ENCODE results near the gene SPRY2.

The SPRY2 gene

GRCh38 chr13:80312012-80312704 is 28.8 kb downstream of the SPRY2 start:
- no peak for DNase-seq

- DNase-seq = no peak
Measured at GRCh38 chr13:80309926-80310325, 31.0 kb downstream of the SPRY2 start.

- DNase-seq = no peak
Measured at GRCh38 chr13:80307401-80307987, 33.4 kb downstream of the SPRY2 start.

- no peak for DNase-seq
Measured at GRCh38 chr13:80306337-80306972, 34.5 kb downstream of the SPRY2 start.

- no peak for DNase-seq
Measured at GRCh38 chr13:80305737-80306136, 35.2 kb downstream of the SPRY2 start.

- DNase-seq = no peak
Measured at GRCh38 chr13:80303225-80303811, 37.6 kb downstream of the SPRY2 start.

GRCh38 chr13:80299046-80299445 is 41.9 kb downstream of the SPRY2 start:
- DNase-seq = no peak

- no peak for DNase-seq
Measured at GRCh38 chr13:80297503-80297902, 43.4 kb downstream of the SPRY2 start.

- DNase-seq = no peak
Measured at GRCh38 chr13:80297094-80297493, 43.8 kb downstream of the SPRY2 start.

GRCh38 chr13:80296638-80297037 is 44.3 kb downstream of the SPRY2 start:
- DNase-seq = no peak

- DNase-seq = no peak
Measured at GRCh38 chr13:80290591-80290990, 50.3 kb downstream of the SPRY2 start.
